Uterus (tissue), 2 donors: ENCODE results near the gene LMBRD2.

Experiments
- POLR2A ChIP-seq, 2 donors: fragments of 450-650 bp; IDR thresholded peaks; one replicate each; pipeline ENCODE4 v1.6.1; 2016; ENCODE audit warnings: antibody characterized with exemption in 2 of 2, mild to moderate bottlenecking in 1 of 2, moderate library complexity in 1 of 2
- TF ChIP-seq, protein P1 (sequence below), 4 experiments: fragments of 200-600 bp in 2 of 4; fragments of 450-650 bp in 2 of 4; sonication (generic) in 2 of 4; IDR thresholded peaks; one replicate each; pipeline ENCODE4 v1.5.1; 2016 to 2019; ENCODE audit warnings: antibody characterized with exemption in 4 of 4, mild to moderate bottlenecking in 2 of 4, moderate library complexity in 1 of 4

DNA sequence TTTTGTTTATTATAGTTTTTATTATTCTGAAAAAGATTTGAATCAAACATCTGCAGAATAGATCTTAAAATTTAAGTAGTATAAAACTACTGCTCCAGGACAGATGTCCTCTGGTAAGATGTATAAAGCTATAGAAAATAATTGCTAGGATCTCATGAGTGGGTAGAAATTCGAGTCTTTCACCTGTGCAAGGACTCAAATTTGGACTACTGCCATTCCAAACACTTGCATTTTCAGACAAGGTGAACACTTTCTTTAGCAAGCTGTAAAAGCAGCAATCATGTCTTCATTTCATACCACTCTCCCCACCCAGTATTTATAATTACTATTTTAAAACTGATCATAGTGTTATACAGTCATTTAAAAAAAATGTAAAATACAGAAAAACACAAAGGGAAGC is 20.9 kb upstream of the LMBRD2 start:
- TF ChIP-seq, protein P1, sequence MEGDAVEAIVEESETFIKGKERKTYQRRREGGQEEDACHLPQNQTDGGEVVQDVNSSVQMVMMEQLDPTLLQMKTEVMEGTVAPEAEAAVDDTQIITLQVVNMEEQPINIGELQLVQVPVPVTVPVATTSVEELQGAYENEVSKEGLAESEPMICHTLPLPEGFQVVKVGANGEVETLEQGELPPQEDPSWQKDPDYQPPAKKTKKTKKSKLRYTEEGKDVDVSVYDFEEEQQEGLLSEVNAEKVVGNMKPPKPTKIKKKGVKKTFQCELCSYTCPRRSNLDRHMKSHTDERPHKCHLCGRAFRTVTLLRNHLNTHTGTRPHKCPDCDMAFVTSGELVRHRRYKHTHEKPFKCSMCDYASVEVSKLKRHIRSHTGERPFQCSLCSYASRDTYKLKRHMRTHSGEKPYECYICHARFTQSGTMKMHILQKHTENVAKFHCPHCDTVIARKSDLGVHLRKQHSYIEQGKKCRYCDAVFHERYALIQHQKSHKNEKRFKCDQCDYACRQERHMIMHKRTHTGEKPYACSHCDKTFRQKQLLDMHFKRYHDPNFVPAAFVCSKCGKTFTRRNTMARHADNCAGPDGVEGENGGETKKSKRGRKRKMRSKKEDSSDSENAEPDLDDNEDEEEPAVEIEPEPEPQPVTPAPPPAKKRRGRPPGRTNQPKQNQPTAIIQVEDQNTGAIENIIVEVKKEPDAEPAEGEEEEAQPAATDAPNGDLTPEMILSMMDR (IDR thresholded peaks at IDR 0.05): no peak
- TF ChIP-seq POLR2A (IDR thresholded peaks at IDR 0.05): no peak
